ENCODE measurements around the gene SMARCE1.

- TF ChIP-seq CTCF (IDR thresholded peaks at IDR 0.05) (no peak), POLR2AphosphoS5 (IDR thresholded peaks at IDR 0.05) (no peak), POLR2A (IDR thresholded peaks at IDR 0.05) (no peak), EP300 (IDR thresholded peaks at IDR 0.05) (no peak)
Measured at GRCh38 chr17:40697297-40697696, 49.7 kb upstream of the SMARCE1 start.

Measured in stomach (tissue), 4 donors.